OCI-M2 (cell line): ENCODE data around the gene CPA5.

Source experiments
- DNase-seq: peaks from one replicate; lab custom pipeline; 2025; ENCODE audit not compliant: unreplicated experiment; lab: John Stamatoyannopoulos, UW

The CPA5 gene

DNA sequence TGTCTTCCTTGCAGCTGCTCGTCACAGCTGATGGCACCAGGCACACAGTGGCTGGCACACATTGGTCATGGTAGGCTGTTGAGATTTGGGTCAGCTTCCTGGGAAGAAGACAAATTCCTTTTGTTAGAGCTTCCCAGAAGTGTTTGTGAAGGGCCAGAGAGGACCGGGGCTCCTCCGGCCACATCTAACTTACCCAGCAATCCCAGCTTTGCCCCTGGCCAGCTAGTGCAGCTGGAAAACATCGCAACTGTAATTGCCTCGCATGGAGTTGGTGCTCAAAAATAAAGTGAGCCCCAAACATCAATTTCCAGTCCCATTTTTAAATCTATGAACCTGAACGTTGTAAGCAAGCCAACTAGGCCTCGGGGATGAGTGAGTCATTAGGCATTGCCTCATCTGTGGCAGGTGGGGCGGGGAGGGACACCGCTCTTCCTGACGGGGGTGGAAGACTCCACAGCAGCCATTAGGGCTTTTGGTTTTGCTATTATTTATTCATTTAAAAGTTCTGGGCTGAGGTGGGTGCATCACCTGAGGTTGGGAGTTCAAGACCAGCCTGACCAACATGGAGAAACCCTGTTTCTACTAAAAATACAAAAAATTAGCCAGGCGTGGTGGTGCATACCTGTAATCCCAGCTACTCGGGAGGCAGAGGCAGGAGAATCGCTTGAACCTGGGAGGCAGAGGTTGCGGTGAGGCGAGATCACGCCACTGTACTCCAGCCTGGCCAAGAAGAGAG lies 12.4 kb downstream of the CPA5 start:
- DNase-seq: no peak

DNA sequence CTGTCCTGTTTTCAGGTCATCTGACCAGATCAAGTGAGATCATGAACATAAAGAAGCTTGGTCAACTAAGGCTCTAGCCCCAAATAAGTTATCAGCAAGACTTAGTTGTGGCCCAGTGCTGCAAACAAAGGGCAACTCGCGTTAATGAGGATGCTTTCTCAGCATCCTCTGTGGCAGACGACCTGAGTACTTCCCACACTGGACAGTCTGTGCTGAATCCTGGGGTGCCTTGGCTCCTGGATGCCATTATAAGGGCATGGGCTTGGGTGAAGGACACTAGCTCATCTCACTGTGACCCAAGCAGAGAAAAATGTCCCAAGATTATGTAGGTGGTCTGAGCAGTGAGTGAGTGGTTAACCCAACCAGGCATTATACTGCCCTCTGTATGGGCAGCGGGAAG lies 13.9 kb downstream of the CPA5 start:
- DNase-seq: no peak

DNA sequence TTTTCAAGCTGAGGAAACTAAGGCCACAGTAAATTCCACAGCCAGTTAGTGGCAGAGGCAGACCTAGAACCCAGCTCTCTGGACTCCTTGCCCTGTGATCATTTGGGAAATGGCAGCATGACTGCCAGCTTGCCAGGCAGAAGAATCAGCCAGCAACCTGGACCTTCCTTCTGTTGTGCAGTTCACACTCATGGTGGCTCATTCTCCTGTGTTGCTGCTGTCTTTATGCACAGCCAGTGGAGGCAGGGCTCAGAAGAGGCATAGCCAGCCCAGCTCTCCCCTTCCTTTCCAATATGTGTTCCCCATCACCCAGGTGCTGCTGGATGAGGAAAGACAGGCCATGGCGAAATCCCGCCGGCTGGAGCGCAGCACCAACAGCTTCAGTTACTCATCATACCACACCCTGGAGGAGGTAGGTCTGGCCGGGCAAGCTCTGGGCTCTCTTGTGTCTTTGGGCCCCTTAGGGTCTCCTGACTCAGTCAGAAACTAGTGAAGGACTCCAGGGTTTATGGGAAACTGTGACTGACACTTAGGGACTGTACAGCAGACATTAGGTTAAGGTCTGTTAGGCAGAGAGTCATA lies 14.8 kb downstream of the CPA5 start:
- DNase-seq: no peak

DNA sequence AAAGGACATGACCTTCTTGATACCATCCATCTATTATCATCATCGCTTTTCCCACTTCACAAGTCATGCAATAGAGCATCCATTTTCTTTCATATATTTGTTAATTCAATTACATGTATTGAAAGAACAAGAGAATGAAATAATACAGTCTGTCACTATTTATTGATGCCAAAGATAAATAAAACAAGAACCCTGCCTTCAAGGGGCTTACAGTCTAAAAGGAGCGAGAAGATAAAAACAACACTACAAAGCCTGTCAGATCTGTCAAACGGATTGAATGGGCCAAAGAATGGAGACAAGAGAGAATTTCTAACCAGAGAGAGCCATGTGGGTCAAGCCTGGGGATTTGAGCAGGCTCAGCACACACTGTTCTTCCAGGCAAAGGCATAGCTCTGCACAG lies 15.9 kb downstream of the CPA5 start:
- no peak for DNase-seq

DNA sequence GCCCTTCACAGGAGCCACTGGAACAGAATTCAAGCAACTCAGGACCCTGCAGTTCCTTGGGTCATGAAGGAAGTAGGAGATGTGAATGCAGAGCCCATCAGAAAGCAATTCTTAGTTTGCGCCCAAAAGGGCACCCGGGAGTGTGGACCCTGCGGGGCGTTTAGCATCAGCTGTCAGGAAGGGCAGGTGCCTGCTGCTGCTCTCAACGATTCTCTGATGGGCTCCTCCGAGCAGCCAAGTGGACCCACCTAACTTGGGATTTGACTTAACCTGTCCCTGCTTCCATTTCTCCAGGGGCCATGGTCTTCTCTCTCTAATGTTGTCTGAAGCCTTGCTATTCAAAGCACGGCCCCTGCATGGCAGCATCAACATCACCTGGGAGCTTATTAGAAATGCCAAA lies 17.1 kb downstream of the CPA5 start:
- DNase-seq: no peak

DNA sequence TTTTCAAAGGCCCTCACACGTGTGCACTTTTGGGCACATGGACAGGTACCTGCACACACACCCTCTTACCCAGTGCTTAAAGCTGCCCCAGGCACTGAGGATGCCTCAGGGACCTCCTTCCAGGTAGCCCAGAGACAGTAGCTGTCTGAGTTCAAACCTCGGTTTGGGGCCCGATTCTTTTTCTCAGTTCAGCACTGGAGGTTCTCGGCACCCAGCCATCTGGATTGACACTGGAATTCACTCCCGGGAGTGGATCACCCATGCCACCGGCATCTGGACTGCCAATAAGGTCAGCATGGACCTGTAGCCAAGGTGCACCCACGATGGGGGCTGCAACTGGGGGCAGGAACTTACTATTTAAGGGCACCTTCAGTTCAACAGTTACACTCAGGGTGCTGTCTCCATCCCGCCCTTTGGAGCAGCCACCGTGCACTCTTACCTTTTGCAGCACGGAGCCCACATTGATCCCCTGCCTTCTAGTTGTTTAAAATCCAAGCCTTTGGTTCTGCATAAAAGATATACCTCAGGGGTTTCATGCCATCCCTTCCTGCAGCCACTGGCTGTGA lies 17.7 kb downstream of the CPA5 start:
- DNase-seq: no peak

DNA sequence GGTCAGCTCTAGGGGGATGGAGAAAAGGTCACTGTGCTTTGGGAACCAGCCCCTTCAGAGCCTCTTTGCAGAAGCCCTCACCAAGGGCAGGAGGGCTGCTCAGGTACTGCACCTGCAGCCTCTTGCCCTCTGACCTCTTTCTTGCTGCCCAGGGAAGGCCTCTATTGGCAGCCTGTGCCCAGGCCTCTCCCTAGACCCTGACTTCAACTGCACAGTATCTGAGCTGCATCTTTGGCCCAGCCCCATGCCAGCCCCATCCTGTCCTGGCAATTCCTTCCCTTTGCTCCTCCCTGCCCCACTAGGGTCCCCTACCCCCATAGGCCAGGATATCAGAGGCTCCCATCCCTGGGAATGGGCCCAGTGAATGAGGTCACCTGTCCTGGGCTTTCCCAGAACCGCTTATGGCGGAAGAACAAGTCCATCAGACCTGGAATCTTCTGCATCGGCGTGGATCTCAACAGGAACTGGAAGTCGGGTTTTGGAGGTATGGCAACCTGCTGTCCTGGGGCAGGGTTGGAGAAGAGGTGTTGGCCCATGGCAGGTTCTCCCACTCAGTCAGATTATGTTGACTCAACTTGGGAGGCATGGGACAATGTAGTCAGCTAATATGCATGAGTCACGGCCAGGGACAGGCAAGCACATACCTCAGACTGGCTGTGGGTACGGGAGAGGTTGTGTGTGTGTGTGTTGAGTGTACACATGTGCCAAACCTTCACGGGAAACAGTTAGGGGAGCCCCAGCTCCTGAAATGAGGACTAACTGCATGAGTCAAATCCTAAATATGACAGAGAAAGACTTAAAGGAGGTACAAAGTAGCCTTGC lies 18.6 kb downstream of the CPA5 start:
- no peak for DNase-seq

DNA sequence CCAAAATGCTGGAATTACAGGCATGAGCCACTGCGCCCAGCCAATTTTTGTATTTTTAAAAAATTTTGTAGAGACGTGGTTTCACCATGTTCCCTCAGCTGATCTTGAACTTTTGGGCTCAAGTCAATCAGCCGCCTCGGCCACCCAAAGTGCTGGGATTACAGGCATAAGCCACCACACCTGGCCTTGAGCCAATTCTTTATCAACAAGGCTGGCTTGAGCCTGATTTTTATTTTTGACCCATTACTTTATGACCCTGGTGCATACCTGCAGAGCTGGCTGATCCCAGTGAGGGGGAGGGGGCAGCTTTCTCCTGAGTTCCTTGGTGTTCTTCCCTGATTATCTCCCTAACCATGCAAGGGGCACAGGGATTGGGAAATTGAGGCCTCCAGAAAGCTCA lies 19.8 kb downstream of the CPA5 start:
- DNase-seq: no peak

DNA sequence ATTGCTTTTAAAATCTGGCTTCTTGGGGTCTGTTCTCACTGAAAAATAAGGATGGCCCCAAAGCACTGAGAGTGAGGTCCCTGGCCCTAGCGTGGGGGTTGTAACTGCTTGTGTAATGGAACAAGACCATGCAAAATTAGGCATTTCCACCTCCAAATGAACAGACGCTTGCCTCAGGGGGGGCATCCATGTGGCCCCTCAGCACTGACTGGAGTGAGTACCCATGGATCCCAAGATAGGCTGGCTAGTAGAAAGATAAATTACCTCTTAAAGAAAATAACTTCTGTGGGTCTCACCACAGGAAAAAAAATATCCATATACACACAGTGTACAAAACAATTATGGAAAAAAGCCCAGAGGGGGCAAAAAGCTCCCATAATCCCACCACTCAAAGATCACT lies 20.5 kb downstream of the CPA5 start:
- no peak for DNase-seq

DNA sequence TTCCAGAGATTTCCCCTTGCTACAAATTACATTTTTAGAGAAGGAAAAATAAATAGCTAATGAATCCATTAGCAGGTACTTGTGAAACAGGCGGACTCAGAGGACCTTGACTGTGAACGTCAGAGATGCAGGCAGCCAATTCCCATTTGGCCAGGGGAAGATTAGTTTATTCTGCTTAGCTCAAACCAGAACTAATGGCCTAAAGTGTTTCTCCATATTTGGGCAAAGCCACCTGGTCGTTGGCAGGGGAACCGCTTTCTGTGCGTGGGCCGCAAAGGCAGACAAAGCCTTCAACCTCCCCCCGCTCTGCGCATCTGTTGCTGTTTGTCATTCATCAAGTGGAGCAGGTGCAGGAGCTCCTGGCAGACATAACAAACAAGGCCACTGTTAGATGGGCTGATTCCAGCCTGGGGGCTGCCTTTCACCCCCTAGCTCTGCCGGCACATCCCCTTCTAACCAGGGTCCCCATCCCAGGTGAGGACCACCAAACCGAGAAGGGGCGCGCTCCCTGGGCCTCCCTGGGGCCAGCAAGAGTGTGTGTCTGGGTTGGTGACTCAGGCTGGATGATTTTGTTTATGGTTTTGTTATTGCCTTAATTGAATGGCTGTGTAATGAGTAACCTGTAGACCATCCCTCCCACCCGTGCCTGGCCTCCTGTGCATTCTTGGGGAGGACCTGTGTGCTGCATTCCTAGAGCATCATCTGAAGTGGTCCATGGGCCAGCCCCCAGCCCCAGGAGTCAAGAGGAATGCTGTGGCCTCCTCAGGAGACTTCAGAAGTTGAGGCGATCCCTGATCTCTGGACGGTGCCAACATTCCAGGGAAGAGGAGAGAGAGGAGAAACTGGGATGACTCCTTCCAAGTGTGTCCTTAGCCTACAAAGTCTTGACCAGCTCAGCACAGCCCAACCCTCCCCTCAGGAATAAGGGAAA lies 21.2 kb downstream of the CPA5 start:
- DNase-seq: no peak

DNA sequence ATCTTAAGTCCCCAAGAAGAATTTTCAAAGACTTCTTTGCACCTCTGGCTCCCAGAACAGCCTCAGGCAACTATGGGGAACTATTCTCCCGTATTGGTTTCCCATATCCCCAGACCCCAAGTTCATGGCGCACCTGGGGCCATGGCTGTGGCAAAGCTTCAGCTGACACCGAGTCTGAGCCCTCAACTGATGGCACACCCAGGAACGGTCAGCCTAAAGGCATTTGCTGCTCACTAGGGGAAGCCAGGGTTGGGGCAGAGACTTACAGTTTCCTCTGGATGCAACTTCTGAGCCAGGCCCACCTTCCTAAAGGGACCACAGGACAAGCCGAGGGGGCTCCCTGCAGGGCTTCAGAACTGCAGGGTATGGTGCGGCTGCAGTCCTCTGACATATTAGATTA lies 21.9 kb downstream of the CPA5 start:
- no peak for DNase-seq

DNA sequence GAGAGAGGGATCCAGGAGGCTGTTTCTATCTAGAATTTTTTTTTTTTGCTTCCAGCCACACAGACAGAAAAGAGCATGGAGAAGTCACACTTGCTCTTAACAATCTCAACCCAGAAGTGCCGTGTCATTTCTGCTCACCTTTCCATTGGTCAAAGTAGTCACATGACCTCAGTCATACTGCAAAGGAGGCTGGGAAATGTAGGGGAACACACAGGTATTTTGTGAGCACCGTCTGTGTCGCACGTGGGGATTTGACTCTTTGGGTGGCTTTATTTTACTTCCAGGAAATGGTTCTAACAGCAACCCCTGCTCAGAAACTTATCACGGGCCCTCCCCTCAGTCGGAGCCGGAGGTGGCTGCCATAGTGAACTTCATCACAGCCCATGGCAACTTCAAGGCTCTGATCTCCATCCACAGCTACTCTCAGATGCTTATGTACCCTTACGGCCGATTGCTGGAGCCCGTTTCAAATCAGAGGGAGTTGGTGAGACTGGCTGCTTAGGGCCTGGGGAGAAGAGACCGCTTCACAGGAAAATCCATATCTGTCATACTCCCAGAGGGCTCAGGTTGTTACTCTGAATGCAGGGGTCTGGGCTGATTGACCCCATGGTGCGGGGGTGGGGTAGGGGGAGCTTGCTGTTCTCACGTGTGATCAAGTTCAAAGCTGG lies 22.6 kb downstream of the CPA5 start:
- DNase-seq: no peak

DNA sequence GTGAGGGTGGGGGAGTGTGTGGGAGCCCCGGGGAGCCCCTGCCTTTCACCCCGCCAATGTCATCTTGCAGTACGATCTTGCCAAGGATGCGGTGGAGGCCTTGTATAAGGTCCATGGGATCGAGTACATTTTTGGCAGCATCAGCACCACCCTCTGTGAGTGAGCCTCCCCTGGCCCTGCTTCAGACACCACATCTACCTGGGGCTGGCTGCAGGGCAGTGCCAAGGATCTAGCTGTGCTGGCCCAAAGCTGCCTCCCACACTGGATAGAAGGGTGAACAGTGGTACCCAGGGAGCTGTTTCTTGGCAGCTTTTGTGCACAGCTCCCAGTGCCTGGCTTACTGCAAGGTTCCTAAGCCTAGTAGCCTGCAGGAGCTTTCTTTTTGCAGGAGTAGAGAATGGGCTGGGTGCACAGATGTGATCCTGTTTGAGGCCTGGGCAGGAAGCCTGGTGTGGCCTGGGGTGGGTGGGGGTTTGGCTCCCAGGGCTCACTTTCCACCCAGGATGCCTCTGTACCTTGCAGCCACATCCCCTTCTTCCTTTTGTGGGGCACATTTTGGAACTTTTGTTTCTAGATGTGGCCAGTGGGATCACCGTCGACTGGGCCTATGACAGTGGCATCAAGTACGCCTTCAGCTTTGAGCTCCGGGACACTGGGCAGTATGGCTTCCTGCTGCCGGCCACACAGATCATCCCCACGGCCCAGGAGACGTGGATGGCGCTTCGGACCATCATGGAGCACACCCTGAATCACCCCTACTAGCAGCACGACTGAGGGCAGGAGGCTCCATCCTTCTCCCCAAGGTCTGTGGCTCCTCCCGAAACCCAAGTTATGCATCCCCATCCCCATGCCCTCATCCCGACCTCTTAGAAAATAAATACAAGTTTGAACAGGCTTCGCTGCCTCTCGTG lies 23.5 kb downstream of the CPA5 start:
- DNase-seq: no peak

DNA sequence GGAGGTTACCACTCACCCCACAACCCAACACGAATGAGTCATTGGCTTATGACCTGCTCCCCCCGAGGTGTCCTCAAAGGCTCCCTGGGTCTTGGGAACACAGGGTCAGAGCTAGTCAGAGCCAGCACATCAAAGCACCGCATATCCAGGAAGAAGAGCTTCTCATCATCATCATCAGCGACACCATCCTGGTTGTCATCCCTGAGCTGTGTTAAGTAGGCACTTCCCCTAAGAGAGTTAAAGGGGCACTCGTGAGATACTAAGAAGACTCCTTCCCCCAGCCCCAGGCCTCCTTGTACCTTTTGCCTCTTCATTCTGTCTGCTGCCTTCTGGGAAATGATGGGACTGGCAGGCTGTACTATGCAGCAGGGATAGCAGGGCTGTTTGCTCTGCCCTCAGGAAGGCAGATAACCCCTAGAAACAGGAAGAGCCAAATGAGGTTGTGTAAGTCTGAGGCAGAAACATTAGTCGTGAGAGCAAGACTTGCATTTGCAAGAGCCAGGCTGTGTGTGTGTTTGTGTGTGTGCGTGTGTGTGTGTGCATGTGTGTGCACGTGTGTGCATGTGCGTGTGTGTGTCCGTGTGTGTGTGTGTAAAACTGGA lies 24.6 kb downstream of the CPA5 start:
- no peak for DNase-seq

DNA sequence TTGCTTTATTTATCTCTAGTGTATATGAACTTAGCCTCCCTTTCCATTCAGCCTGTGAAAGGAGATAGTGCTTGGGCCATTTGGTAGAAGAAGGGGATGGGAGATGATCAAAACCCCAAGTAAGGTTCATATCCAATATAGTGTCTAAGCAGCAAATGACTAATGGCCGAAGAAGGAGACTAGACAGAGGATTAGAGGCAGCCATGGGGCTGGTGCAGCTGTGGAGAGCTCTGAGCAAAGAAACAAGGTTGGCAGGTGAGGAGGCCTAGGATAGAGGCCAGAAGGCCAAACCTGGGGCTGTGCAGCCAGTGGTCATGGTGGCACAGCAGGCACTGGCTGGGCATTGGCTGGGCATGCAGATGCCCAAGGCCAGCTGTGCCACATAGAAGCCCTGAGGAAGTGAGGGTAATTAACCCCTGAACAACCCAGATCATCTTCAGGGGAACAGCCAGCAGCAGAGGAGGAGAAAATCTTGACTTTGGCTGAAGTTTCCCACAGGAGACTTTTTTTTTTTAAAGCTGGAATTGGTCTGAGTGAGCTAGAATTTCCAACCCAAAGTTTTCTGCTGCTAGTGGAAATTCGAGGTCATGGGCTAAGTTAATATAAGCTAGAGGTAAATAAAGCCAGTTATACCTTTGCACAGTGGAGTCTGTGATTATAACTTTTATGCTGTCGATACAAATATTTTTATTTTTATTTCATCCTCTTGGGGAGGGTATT lies 25.4 kb downstream of the CPA5 start:
- DNase-seq: no peak

DNA sequence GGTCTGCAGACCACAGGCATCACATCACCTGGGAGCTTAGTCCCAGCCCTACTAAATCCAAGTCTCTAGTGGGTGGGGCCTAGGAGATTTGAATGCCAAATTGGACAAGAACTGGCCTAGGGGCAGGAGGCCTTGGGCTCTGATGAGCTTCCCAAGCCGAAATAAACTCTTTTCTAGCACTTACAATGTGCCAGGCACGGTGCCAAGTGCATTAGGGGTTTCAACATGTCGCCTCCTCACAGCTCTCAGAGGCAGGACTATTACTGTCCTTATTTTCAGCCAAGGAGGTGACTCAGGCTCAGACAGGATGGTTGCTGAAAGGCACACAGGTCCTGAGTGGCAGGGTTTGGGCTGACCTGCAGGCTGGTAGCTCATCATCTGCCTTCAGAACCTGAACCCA lies 26.4 kb downstream of the CPA5 start:
- no peak for DNase-seq

DNA sequence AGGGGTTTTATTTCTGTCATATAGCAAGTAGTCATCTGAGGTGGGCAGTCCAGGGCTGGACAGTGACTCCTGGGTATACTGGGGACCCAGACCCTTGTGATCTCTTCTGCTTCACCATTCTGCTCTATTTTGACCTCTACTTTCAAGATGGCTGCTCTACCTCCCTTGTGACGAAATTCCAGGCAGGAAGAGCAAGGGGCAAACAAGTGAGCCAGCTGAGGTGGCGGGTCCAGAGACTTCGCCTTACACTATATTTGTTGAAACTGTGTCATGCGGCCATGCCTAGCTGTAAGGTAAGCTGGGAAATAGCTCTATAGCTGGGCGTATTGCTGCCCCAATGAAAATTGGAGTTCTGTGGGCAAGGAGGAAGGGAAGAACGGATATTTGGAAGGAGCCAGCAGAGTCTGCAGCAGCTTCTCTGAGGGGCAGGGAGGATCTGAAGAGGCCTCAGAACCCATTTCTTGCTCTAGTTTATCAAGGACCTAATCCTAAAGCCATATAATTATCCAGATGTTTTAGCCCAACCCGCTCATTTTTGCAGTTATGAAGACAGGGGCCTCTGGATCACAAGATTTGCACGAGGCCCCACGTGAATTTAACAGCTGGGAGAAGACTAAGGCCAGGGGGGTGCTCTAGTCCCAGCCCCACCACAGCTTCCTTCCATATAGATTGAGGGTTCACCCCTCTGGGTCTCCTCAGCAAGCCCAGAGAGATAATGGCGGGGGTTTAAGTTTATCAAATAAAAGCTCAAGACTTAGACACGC lies 28.0 kb downstream of the CPA5 start:
- DNase-seq: no peak

DNA sequence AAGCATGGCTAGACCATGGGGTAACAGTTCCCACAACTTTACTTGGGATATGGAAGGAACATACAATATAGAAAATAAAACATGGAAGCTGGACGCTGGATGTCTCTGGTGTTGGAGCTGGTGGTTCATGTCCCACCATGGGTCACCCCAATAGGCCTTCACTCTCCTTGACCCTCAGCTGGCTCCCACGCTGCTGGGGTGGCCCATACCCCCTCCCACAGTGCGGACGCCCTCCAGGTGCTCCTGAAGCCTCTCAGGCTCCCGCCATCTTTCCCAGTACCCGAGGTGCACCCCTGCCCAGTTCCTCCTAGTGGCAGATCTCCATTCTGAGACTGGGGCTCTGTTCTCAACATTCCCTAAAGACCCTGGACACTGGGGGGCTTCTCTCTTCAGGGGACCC lies 29.9 kb downstream of the CPA5 start:
- DNase-seq: no peak
